GM23338 (cell line): ENCODE measurements around the gene BAG3. TPM values are rescaled to one million over a fixed set of nuclear protein-coding genes. Genes with fewer than 3 reads are reported as not detected.

Experiments used
- ATAC-seq: fragments of 200-7000 bp; cut with Tn5 transposase; 3 replicates; pipeline ENCODE4 v1.9.1; 2020
- DNase-seq: peaks from one replicate; pipeline ENCODE4 v3.0.0-alpha.2; 2015; ENCODE audit warnings: low spot score
- H2AFZ ChIP-seq: fragments of 200-600 bp; sonication (generic); 2 replicates; pipeline ENCODE4 v1.8.0; 2016; ENCODE audit warnings: antibody characterized with exemption, mild to moderate bottlenecking, moderate library complexity
- H3F3A ChIP-seq: fragments of 200-600 bp; sonication (generic); replicated peaks from 2 replicates; pipeline ENCODE4 v1.8.0; 2017; ENCODE audit warnings: antibody characterized with exemption, mixed run types, low read depth
- H3K27ac ChIP-seq: fragments of 200-600 bp; sonication (generic); 2 replicates; pipeline ENCODE4 v1.6.1; 2016; ENCODE audit warnings: low read depth
- H3K27me3 ChIP-seq: fragments of 200-600 bp; sonication (generic); 2 replicates; pipeline ENCODE4 v1.8.0; 2016; ENCODE audit warnings: mild to moderate bottlenecking, mixed run types, moderate library complexity; ENCODE audit not compliant: insufficient read depth
- H3K36me3 ChIP-seq: fragments of 200-600 bp; sonication (generic); 2 replicates; pipeline ENCODE4 v1.8.0; 2016; ENCODE audit warnings: mild to moderate bottlenecking; ENCODE audit not compliant: insufficient read depth
- H3K4me1 ChIP-seq: fragments of 200-600 bp; sonication (generic); 2 replicates; pipeline ENCODE4 v1.8.0; 2016; ENCODE audit warnings: mild to moderate bottlenecking, moderate library complexity; ENCODE audit not compliant: insufficient read depth
- H3K4me2 ChIP-seq: fragments of 200-600 bp; sonication (generic); 2 replicates; pipeline ENCODE4 v1.7.1; 2017; ENCODE audit warnings: mixed run types
- H3K4me3 ChIP-seq: fragments of 200-600 bp; sonication (generic); 2 replicates; pipeline ENCODE4 v1.6.1; 2016; ENCODE audit warnings: mixed run types
- H3K79me2 ChIP-seq: fragments of 200-600 bp; sonication (generic); replicated peaks from 2 replicates; pipeline ENCODE4 v1.8.0; 2017; ENCODE audit warnings: mild to moderate bottlenecking; ENCODE audit not compliant: insufficient read depth
- H3K9me2 ChIP-seq: fragments of 200-600 bp; sonication (generic); 2 replicates; pipeline ENCODE4 v1.8.0; 2017; ENCODE audit not compliant: insufficient read depth
- H4K20me1 ChIP-seq: fragments of 200-600 bp; sonication (generic); replicated peaks from 2 replicates; pipeline ENCODE4 v1.8.0; 2017; ENCODE audit warnings: mild to moderate bottlenecking; ENCODE audit not compliant: insufficient read depth
- H3K27ac Mint-ChIP-seq: 2 replicates; pipeline ENCODE4 v1.8.0; 2020; ENCODE audit warnings: inconsistent platforms, mild to moderate bottlenecking, moderate library complexity, mixed read lengths
- H3K27me3 Mint-ChIP-seq: 3 replicates; pipeline ENCODE4 v1.8.0; 2022; ENCODE audit warnings: low read depth, mild to moderate bottlenecking, moderate library complexity, mixed read lengths, inconsistent platforms; ENCODE audit not compliant: insufficient read depth, poor library complexity
- H3K36me3 Mint-ChIP-seq: 3 replicates; pipeline ENCODE4 v1.8.0; 2021; ENCODE audit warnings: low read depth, mild to moderate bottlenecking, inconsistent platforms, moderate library complexity, mixed read lengths
- H3K4me1 Mint-ChIP-seq: 3 replicates; pipeline ENCODE4 v1.8.0; 2020; ENCODE audit warnings: mild to moderate bottlenecking, inconsistent platforms, mixed read lengths
- H3K4me3 Mint-ChIP-seq: 3 replicates; pipeline ENCODE4 v1.8.0; 2021; ENCODE audit warnings: moderate library complexity, mild to moderate bottlenecking, inconsistent platforms, mixed read lengths
- H3K9me3 Mint-ChIP-seq: 3 replicates; pipeline ENCODE4 v1.8.0; 2020; ENCODE audit warnings: moderate library complexity, mild to moderate bottlenecking, inconsistent platforms, mixed read lengths
- CREB1 ChIP-seq: fragments of 250-450 bp; sonication (Bioruptor Pico); IDR thresholded peaks from 2 replicates; pipeline ENCODE4 v1.5.0; 2020; ENCODE audit warnings: low read depth, mild to moderate bottlenecking, moderate library complexity
- CTCF ChIP-seq, 2 experiments: fragments of 200-600 bp in 1 of 2; sonication (generic) in 1 of 2; conservative IDR thresholded peaks; 2 replicates each; pipeline versions ENCODE4 v1.5.1 to v1.6.1; 2016 to 2017; ENCODE audit warnings: antibody characterized with exemption in 2 of 2, low read depth in 2 of 2, mild to moderate bottlenecking in 2 of 2, moderate library complexity in 1 of 2
- ETS1 ChIP-seq: IDR thresholded peaks from 2 replicates; pipeline ENCODE4 v1.6.1; 2016; ENCODE audit warnings: antibody characterized with exemption
- EZH2 ChIP-seq: fragments of 200-600 bp; sonication (generic); IDR thresholded peaks from one replicate; pipeline ENCODE4 v1.8.0; 2017; ENCODE audit warnings: antibody characterized with exemption, mild to moderate bottlenecking, low read depth; ENCODE audit not compliant: unreplicated experiment
- EZH2phosphoT487 ChIP-seq: fragments of 200-600 bp; sonication (generic); IDR thresholded peaks from one replicate; pipeline ENCODE4 v1.8.1; 2018; ENCODE audit warnings: antibody characterized with exemption; ENCODE audit not compliant: unreplicated experiment
- JUNB ChIP-seq: IDR thresholded peaks from one replicate; pipeline ENCODE4 v1.6.1; 2016; ENCODE audit warnings: antibody characterized with exemption; ENCODE audit not compliant: unreplicated experiment
- NANOG ChIP-seq: IDR thresholded peaks from 2 replicates; pipeline ENCODE4 v1.6.1; 2016; ENCODE audit warnings: antibody characterized with exemption, borderline replicate concordance
- POLR2AphosphoS5 ChIP-seq: IDR thresholded peaks from 2 replicates; pipeline ENCODE4 v1.6.1; 2016; ENCODE audit warnings: antibody characterized with exemption, low read depth
- REST ChIP-seq: IDR thresholded peaks from one replicate; pipeline ENCODE4 v1.6.1; 2018; ENCODE audit warnings: antibody characterized with exemption; ENCODE audit not compliant: unreplicated experiment
- STAT1 ChIP-seq: IDR thresholded peaks from one replicate; pipeline ENCODE4 v1.6.1; 2016; ENCODE audit warnings: antibody characterized with exemption; ENCODE audit not compliant: unreplicated experiment
- ZNF114 ChIP-seq: fragments of 250-450 bp; sonication (Bioruptor Pico); IDR thresholded peaks from 2 replicates; pipeline ENCODE4 v1.5.0; 2020; ENCODE audit warnings: mild to moderate bottlenecking, moderate library complexity
- ZNF331 ChIP-seq: fragments of 250-450 bp; sonication (Bioruptor Pico); IDR thresholded peaks from 2 replicates; pipeline ENCODE4 v1.5.0; 2020; ENCODE audit warnings: low read depth, mild to moderate bottlenecking, moderate library complexity
- ZNF462 ChIP-seq: fragments of 250-450 bp; sonication (Bioruptor Pico); IDR thresholded peaks from 2 replicates; pipeline ENCODE4 v1.5.0; 2020; ENCODE audit warnings: mild to moderate bottlenecking, moderate library complexity
- polyA plus RNA-seq: library from polyadenylated mRNA; unstranded; fragments of >200 nt; fragmentation: Nextera tagmentation; extraction: Ambion mirVana; gene quantifications from 2 replicates; pipeline ENCODE4 v1.2.1, GENCODE V29; 2016
- total RNA-seq: library from RNA; depleted of rRNA; stranded (reverse); fragments of >200 nt; shearing (Covaris generic); gene quantifications from 2 replicates; pipeline ENCODE4 v1.2.3, GENCODE V29; 2014

Gene BAG3
- total and polyA plus RNA-seq, 2 experiments from 2014 or later: 8.2 to 8.4 TPM

GRCh38 chr10:119670717-119671116 is 19.5 kb downstream of the BAG3 start:
- no peak overlapping the region for H3K4me2 ChIP-seq
- H3K9me2 ChIP-seq: no peaks in the 10 kb centered on the region
- peaks cover 5% of the 10 kb centered on the region for H3K4me1 ChIP-seq
- H4K20me1 ChIP-seq: 0 out of 2 replicates have a peak, but pooled peaks cover 3% of the 10 kb centered on the region
- H3K27me3 Mint-ChIP-seq: peaks cover 11% of the 10 kb centered on the region
- H3K27ac Mint-ChIP-seq: peak overlapping the region; percentile 43; the same call in 1 of the 2 replicates
- no peak for ATAC-seq
- H3K27me3 ChIP-seq: no peaks in the 10 kb centered on the region
- H3K9me3 Mint-ChIP-seq: no peaks in the 10 kb centered on the region; the same call in 2 of the 3 replicates
- no peak for DNase-seq
- TF ChIP-seq REST (no peak), NANOG (no peak), EZH2phosphoT487 (no peak), CREB1 (no peak), POLR2AphosphoS5 (no peak), EZH2 (no peak), ZNF331 (no peak), JUNB (no peak), ZNF462 (CRISPR knock-in tag) (no peak), ETS1 (no peak), CTCF (conservative IDR thresholded peaks at IDR 0.05; ENCODE audit: low read depth in 2 of 2) (no peak), ZNF114 (no peak), STAT1 (no peak)
- H3K27ac ChIP-seq: no peak overlapping the region
- no peaks in the 10 kb centered on the region for H3F3A ChIP-seq
- peaks cover 1% of the 10 kb centered on the region; the same call in 1 of the 2 replicates for H3K79me2 ChIP-seq
- 0 out of 2 replicates have a peak, but pooled peaks cover 7% of the 10 kb centered on the region for H3K36me3 ChIP-seq
- H3K4me3 ChIP-seq: no peak overlapping the region
- H3K4me1 Mint-ChIP-seq: peaks cover 45% of the 10 kb centered on the region
- peaks cover 19% of the 10 kb centered on the region for H3K36me3 Mint-ChIP-seq
- H2AFZ ChIP-seq: no peak overlapping the region
- no peak overlapping the region for H3K4me3 Mint-ChIP-seq
